Stimulated activated CD4-positive, alpha-beta T cell treated with anti-CD3 and anti-CD28 coated beads, Interleukin-15, amount 100 ng/mL, for 48 hours (primary cell): ENCODE data around the gene SARM1.
"Not testable (repeated sequence)": the region's sequence is repeated elsewhere in the genome, so short reads cannot be mapped to it uniquely, and the experiment has no call there.

Experiments used
- DNase-seq, 2 donors: peaks; one replicate each; pipeline ENCODE4 v3.0.0-alpha.2; 2020; ENCODE audit warnings: low read depth in 2 of 2

SARM1 gene

GRCh38 chr17:28425206-28425605, 53.7 kb downstream of the SARM1 start:
- DNase-seq = no peak

- no peak for DNase-seq
These were observed 54.6 kb downstream of the SARM1 start for GRCh38 chr17:28426081-28426519.

DNA sequence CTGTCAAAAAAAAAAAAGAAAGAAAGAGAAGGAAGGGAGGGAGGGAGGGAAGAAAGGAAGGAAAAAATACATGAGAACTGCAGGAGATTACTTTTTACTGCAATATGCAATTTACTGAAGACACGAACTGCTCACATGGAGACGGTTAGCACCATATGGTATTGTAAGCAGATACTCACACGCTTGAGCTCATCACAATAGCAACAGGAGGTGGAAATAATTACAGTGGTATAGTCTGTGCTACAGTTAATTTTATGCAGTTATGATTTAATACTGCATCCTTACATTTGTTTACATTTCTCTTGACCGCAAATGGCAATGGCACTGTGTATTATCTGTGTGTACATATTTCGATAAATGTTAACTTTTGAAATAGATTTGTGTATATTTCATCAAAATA, 55.9 kb downstream of the SARM1 start:
- DNase-seq = no peak

GRCh38 chr17:28427982-28428381, 56.5 kb downstream of the SARM1 start:
- DNase-seq = not testable (repeated sequence)

GRCh38 chr17:28433721-28434120, 62.2 kb downstream of the SARM1 start:
- DNase-seq = no peak

DNA sequence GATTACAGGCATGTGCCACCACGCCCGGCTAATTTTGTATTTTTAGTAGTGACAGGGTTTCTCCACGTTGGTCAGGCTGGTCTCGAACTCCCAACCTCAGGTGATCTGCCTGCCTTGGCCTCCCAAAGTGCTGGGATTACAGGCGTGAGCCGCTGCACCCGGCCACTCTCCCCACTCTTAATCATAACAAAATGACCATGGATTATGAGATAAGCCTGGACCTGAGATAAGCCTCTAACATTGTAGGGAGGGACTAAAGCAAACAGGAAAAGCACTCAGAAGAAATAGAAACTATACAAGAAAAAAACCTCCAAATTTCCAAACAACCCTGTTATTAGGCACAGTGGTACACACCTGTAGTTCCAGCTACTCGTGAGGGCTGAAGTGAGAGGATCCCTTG, 62.8 kb downstream of the SARM1 start:
- DNase-seq = not testable (repeated sequence)

GRCh38 chr17:28443901-28444638, 72.6 kb downstream of the SARM1 start:
- DNase-seq = no peak

DNA sequence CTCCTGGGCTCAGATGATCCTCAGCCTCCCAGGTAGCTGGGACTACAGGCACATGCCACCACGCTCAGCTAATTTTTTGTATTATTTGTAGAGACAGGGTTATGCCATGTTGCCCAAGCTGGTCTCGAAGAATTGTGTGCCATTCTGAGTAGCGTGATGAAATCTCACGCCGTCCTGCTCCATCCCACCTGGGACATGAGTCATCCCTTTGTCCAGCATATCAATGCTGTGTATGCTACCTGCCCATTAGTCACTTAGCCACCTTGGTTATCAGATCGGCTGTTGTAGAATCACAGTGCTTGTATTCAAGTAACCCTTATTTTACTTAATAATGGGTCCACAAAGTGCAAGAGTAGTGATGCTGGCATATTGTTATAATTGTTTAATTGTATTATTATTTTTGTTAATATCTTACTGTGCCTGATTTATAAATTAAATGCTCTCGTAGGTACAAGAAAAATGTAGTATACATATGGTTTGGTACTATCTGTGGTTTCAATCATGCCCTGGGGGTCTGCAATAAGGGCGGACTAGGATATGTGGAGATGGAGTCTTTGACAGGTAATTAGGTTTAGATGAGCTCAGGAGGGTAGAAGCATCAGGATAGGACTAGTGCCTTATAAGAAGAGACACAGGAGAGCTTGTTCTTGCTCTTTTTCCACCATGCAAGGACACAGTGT, 75.4 kb downstream of the SARM1 start:
- DNase-seq = no peak

DNA sequence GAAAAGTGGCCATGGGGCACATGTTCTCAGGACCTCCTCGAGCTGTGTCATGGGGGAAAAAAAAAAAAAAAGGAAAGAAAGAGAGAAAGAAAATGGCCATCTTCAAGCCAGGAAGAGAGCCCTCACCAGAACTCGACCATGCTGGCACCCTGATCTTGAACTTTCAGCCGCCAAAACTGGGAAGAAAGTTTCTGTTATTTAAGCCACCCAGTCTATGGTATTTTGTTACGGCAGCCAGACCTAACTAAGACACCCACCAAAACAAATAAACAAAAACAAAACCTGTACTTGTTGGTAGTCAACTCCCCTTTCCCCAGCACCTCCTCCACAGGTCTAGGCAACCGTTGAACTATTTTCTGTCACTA, 75.9 kb downstream of the SARM1 start:
- DNase-seq = no peak

DNA sequence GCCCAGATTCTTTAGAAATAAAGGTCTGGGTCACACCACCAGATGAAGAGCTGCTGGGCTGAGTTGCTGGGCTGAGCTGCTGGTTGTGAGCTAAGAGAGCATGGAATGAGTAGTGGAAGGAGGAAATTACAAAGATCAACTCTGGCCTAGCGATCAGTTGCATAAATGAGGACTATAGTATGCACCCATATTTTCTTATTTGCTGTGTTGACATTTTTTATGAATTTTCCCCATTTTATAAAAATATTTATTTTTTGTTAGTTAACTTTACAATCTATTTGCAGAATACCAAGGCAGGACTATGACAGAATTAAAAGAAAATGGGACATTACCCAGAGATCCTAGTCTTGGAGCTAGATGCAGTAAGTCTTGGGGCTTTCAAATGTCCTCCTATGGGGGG, 78.4 kb downstream of the SARM1 start:
- DNase-seq = no peak
